ENCODE data around the gene PGAP6.

GRCh38 chr16:366476-366875 is 15.3 kb downstream of the PGAP6 start:
- TF ChIP-seq CTCF (IDR thresholded peaks at IDR 0.05; ENCODE audit: borderline replicate concordance, extremely low read depth, low read length, poor library complexity, severe bottlenecking) (no peak), EZH2 (IDR thresholded peaks at IDR 0.05; ENCODE audit: borderline replicate concordance, low read depth, low read length, severe bottlenecking) (no peak)

All from DND-41 (cell line).